Measurements from ENCODE around the gene EIF2S1. TPM values are rescaled to one million over a fixed set of nuclear protein-coding genes. Genes with fewer than 3 reads are reported as not detected.

Gene EIF2S1
- total RNA-seq = 129 and 208 TPM in 2 replicates

DNA sequence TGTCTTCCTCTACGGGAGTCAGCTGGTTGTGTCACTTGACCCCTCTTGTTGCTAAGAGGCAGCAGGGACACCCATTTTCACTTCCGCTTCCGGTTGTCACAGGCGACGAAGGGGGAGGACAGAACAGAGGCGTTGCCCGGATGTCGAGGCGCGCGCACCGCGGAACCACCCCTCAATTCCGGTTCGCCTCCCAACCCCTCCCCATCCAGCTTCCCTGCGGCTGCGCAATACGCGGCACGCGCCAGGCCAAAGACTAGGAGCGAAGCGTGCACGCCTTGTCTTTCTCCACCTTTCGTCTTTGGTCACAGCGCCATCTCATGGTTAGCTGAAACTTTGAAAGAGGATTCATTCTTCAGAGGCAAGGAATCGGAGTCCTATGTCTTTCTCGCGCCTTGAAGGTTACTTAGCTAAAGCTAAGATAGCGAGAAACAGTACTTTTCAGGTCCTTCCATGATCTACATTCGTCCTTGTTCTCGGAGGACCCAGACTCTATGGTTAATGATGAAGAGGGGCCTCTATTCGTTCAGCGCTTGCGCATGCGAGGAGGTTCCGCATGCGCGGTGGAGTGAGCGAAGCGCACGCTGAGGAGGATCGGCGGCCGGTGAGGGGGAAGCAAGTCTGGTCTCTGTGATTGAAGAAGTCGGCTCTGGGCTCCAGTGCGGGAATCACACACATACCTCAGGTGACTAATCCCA, at the start of gene EIF2S1, which contains the start of gene ATP6V1D:
Gene EIF2S1, plus strand, starts transcription at position 554 of the 695 bp plus-strand sequence. CDS start 4,440 bp downstream, outside the sequence.
Gene ATP6V1D, minus strand, starts transcription at position 30 of the 695 bp plus-strand sequence. CDS start 106 bp downstream, outside the sequence.

DNA sequence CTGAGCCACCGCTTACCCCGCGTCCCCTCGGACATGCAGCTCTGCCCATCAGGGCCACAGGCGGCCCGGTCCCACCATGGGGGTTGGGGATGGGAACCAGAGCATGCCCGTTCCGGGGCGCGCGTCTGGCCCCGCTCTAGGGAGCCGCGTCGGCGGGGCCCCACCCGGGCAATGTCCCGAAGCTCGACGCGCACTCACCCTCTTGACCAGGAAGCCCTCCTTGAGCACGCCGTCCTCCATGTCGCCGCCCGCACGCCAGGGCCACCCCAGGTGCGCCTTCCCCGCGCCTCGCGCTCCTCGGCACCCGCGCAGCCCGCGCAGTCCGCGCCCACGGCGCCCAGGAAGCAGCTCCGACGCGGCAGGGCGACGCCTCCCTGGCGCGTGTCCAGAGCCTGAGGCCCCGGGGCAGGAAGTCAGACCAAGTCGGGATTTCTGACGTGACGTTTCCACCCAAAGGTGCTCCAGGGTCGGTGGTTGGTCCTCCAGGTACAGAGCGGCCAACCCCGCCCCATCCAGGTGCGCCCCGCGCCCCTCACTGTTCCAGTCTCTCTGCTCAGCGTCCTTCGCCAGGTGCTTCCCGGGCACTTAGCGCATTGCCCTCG, 51.8 kb downstream of the EIF2S1 start, which contains the start of gene PLEK2:
Gene PLEK2, minus strand, starts transcription at position 346 of the 602 bp plus-strand sequence. Its CDS starts 106 bp downstream, at position 240.

Other genes with a start within 250 kb of the EIF2S1 start
- not detected in 2 replicates for gene GARIN2, start 170.9 kb upstream of the EIF2S1 start, total RNA-seq
- 26.5 and 44.9 TPM in 2 replicates for gene PALS1, start 118.9 kb upstream of the EIF2S1 start, total RNA-seq
- gene ATP6V1D, start 524 bp upstream of the EIF2S1 start, total RNA-seq = 86.3 and 130 TPM in 2 replicates
- gene PLEK2, start 51.8 kb downstream of the EIF2S1 start, total RNA-seq = 3.0 and 6.7 TPM in 2 replicates
- gene TMEM229B, start 128.4 kb downstream of the EIF2S1 start, total RNA-seq = 0.29 and 2.0 TPM in 2 replicates
- gene PLEKHH1, start 173.0 kb downstream of the EIF2S1 start, total RNA-seq = 0.15 and 0.17 TPM in 2 replicates
- gene PIGH, start 239.9 kb downstream of the EIF2S1 start, total RNA-seq = 14.7 and 18.9 TPM in 2 replicates